Measurements from ENCODE around the gene IL9.

The IL9 gene

GRCh38 chr5:135920199-135920598, 24.6 kb upstream of the IL9 start:
- no peak overlapping the region for H3K4me3 ChIP-seq (ENCODE audit: low read depth, low read length)
- no peak for DNase-seq
- H3K36me3 ChIP-seq (replicated peaks) = no peaks in the 10 kb centered on the region
- no peak overlapping the region for H3K27ac ChIP-seq
- TF ChIP-seq, protein P1, sequence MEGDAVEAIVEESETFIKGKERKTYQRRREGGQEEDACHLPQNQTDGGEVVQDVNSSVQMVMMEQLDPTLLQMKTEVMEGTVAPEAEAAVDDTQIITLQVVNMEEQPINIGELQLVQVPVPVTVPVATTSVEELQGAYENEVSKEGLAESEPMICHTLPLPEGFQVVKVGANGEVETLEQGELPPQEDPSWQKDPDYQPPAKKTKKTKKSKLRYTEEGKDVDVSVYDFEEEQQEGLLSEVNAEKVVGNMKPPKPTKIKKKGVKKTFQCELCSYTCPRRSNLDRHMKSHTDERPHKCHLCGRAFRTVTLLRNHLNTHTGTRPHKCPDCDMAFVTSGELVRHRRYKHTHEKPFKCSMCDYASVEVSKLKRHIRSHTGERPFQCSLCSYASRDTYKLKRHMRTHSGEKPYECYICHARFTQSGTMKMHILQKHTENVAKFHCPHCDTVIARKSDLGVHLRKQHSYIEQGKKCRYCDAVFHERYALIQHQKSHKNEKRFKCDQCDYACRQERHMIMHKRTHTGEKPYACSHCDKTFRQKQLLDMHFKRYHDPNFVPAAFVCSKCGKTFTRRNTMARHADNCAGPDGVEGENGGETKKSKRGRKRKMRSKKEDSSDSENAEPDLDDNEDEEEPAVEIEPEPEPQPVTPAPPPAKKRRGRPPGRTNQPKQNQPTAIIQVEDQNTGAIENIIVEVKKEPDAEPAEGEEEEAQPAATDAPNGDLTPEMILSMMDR (IDR thresholded peaks at IDR 0.05; ENCODE audit: low read depth, low read length, missing control alignments) = no peak
- peaks cover 2% of the 10 kb centered on the region for H3K27me3 ChIP-seq (replicated peaks)
- in situ Hi-C loops (cut with HindIII; ENCODE audit: low pct_ligation_motif_present, low sequenced_read_pairs) = no loop called here

DNA sequence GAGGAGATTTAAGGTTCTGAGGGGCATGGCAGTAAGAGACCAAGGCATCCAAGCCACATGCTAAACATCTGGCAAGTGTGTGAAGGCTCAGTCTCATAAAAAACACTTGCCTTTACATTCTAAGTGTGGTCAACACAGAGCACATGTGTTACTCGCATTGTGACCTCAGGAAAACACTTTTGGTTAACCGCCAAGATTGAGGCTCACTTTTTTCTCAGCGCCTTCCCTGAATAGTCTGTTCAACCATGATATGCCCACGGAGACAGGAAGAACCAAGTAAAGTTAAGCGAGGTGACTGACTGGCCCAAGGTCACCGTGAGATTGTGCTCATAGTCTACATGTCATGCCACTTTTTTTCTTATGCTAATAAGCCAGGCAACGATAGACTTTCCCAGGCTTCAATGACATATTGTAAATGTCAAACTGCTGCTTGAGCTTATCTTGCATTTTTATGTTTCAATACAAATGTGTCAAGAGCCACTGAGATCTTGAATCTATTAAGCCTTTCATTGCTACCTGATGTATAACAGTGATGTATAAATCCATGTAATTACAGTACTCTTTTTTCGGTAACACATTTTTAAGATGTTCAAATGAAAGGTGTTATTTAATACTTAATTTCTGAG, 21.1 kb upstream of the IL9 start:
- Histone ChIP-seq H3K36me3 (replicated peaks) (no peaks in the 10 kb centered on the region), H3K27ac (no peak overlapping the region), H3K4me3 (ENCODE audit: low read depth, low read length) (no peak overlapping the region), H3K27me3 (replicated peaks) (peaks cover 18% of the 10 kb centered on the region)
- in situ Hi-C loops (cut with HindIII; ENCODE audit: low pct_ligation_motif_present, low sequenced_read_pairs) = no loop called here
- no peak for DNase-seq
- TF ChIP-seq, protein P1 (IDR thresholded peaks at IDR 0.05; ENCODE audit: low read depth, low read length, missing control alignments) = no peak

DNA sequence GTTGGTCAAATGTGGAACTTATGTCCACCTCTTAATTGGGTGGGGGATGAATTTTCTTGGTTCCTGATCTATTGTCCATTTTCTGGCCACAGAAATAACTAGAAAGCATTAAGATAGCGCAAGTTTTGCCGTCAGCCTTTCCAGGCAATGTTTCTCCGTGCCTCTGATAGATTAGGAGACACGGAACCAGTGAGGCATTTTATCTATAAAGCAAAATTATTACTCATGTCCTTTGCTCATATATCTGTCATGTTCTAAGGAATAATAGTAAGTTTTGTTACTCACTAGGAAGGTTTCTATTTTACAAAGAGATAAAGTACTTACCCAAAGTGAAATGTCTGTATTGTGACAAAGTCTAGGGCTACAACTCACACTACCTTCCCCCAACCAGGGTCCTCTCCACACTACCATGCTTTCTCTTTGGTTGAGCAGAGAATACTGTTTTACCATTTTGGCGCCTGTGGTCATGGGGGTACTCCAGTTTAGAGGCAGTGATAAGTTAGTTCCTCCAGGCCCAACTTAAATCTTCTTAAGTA, 19.9 kb upstream of the IL9 start:
- Histone ChIP-seq H3K27me3 (replicated peaks) (peaks cover 20% of the 10 kb centered on the region), H3K36me3 (replicated peaks) (no peaks in the 10 kb centered on the region), H3K27ac (no peak overlapping the region), H3K4me3 (ENCODE audit: low read depth, low read length) (no peak overlapping the region)
- DNase-seq = no peak
- TF ChIP-seq, protein P1 (IDR thresholded peaks at IDR 0.05; ENCODE audit: low read depth, low read length, missing control alignments) = no peak
- in situ Hi-C loops (cut with HindIII; ENCODE audit: low pct_ligation_motif_present, low sequenced_read_pairs) = no loop called here

DNA sequence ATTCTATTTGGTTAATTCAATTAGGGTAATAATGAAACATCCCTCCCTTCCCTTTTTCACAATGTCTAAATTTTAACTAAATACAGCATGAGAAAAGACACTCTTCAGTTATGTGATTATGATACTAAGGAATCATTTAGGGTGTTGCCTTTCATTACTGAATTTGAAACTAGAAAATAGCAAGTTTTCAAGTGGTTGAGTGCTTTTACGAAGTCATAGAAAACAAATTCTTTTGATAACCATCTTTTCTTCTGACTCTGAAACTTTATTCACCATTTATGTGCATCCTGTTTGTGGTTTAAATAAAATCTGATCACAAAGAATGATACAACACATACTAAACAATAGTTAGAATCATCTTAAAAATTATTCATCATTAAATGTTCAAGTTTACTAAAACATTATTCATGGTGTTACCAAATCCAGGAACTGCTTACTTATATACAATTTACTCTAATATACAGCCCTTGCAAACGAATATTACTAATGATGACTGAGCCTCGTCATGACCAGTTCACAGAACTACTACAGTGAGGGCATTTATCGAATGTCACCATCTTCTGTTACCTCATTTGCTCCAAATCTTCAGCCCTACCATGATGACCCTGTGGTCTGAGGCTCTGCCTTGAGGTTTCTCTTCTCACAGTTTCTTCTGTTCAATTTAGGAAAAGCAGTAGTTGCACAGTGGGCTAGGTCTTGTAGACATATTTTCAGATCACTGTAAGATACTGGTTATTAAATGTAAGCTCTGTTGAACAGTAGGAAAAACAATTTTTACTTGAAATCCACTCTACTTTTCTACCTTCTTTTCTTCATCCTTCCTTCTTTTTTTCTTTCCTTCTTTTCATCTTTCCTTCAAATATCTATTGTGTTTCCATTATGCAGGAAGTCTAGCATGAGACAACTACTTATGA, 18.3 kb upstream of the IL9 start:
- TF ChIP-seq, protein P1 (IDR thresholded peaks at IDR 0.05; ENCODE audit: low read depth, low read length, missing control alignments) = no peak
- Histone ChIP-seq H3K36me3 (replicated peaks) (no peaks in the 10 kb centered on the region), H3K4me3 (ENCODE audit: low read depth, low read length) (no peak overlapping the region), H3K27me3 (replicated peaks) (peaks cover 20% of the 10 kb centered on the region), H3K27ac (no peak overlapping the region)
- in situ Hi-C loops (cut with HindIII; ENCODE audit: low pct_ligation_motif_present, low sequenced_read_pairs) = no loop called here
- no peak for DNase-seq

- TF ChIP-seq, protein P1 (IDR thresholded peaks at IDR 0.05; ENCODE audit: low read depth, low read length, missing control alignments) = no peak
- no peaks in the 10 kb centered on the region for H3K36me3 ChIP-seq (replicated peaks)
- in situ Hi-C loops (cut with HindIII; ENCODE audit: low pct_ligation_motif_present, low sequenced_read_pairs) = no loop called here
- no peak overlapping the region for H3K4me3 ChIP-seq (ENCODE audit: low read depth, low read length)
- H3K27me3 ChIP-seq (replicated peaks) = no peaks in the 10 kb centered on the region
- no peak overlapping the region for H3K27ac ChIP-seq
- DNase-seq = no peak
Measured at GRCh38 chr5:135905144-135905543, 9.5 kb upstream of the IL9 start.
